MCF 10A (cell line): ENCODE measurements around the gene SNCB. TPM values are rescaled to one million over a fixed set of nuclear protein-coding genes. Genes with fewer than 3 reads are reported as not detected.
A peak's percentile ranks its signal among the peaks of the same experiment; 100 is the strongest.

Experiments used
- BruUV-seq: library from RNA; stranded (reverse); fragments of 400-500 nt; replicated peaks from 2 replicates; lab custom pipeline; 2021; lab: Mats Ljungman, UMichigan
- CTCF ChIA-PET: fragments of 300-600 bp; sonication (Branson Sonifier 250); formaldehyde crosslinking; extraction: SDS; loops from one replicate; lab custom pipeline; 2021; ENCODE audit warnings: antibody characterized with exemption, inconsistent platforms; lab: Yijun Ruan, JAX
- POLR2A ChIA-PET: fragments of 300-600, 350-650 bp; sonication (Branson Sonifier 250); formaldehyde crosslinking; extraction: SDS; loops from one replicate; lab custom pipeline; 2020; ENCODE audit warnings: antibody characterized with exemption, inconsistent platforms; lab: Yijun Ruan, JAX
- DNase-seq: peaks from one replicate; pipeline ENCODE4 v3.0.0-alpha.2; 2018; ENCODE audit not compliant: unreplicated experiment
- H3K27ac Mint-ChIP-seq: one replicate; pipeline ENCODE4 v1.8.0; 2022; ENCODE audit warnings: mild to moderate bottlenecking, low read depth, mixed read lengths; ENCODE audit not compliant: unreplicated experiment
- H3K27me3 Mint-ChIP-seq: one replicate; pipeline ENCODE4 v1.8.0; 2022; ENCODE audit warnings: mixed read lengths; ENCODE audit not compliant: insufficient read depth, unreplicated experiment
- H3K36me3 Mint-ChIP-seq: one replicate; pipeline ENCODE4 v1.8.0; 2022; ENCODE audit warnings: mild to moderate bottlenecking, moderate library complexity, mixed read lengths; ENCODE audit not compliant: insufficient read depth, unreplicated experiment
- H3K4me1 Mint-ChIP-seq: one replicate; pipeline ENCODE4 v1.8.0; 2022; ENCODE audit warnings: mixed read lengths; ENCODE audit not compliant: insufficient read depth, unreplicated experiment
- H3K4me3 Mint-ChIP-seq: one replicate; pipeline ENCODE4 v1.8.0; 2022; ENCODE audit warnings: mild to moderate bottlenecking, moderate library complexity, mixed read lengths; ENCODE audit not compliant: unreplicated experiment
- H3K9me3 Mint-ChIP-seq: one replicate; pipeline ENCODE4 v1.8.0; 2022; ENCODE audit warnings: mixed read lengths; ENCODE audit not compliant: unreplicated experiment
- CTCF ChIP-seq: fragments of 200-600 bp; IDR thresholded peaks from one replicate; pipeline ENCODE4 v1.8.0; 2022; ENCODE audit warnings: antibody characterized with exemption, mild to moderate bottlenecking; ENCODE audit not compliant: unreplicated experiment
- intact Hi-C: fragments of 100-400 bp; cut with micrococcal nuclease; formaldehyde crosslinking; loops from 2 replicates; pipeline ENCODE4 v1.14.1; 2022
- total RNA-seq: library from RNA; stranded (reverse); gene quantifications from 2 replicates; pipeline ENCODE4 v1.2.3, GENCODE V29; 2022

Gene SNCB
- total RNA-seq, 1 experiment from 2014 or later = not detected

GRCh38 chr5:176608937-176609723 lies 21.2 kb downstream of the SNCB start:
- no peak overlapping the region for H3K27ac Mint-ChIP-seq
- POLR2A ChIA-PET = interaction anchor here (1.1 to 1.3 kb wide), 2 partner anchors 19 to 38 kb away, joined by 3 to 4 read pairs; no protein-coding TSS in a partner anchor
- H3K4me1 Mint-ChIP-seq = peaks cover 19% of the 10 kb centered on the region
- no peaks in the 10 kb centered on the region for H3K9me3 Mint-ChIP-seq
- peak overlapping the region; percentile 83 for H3K4me3 Mint-ChIP-seq
- no peaks in the 10 kb centered on the region for H3K36me3 Mint-ChIP-seq
- TF ChIP-seq CTCF = no peak
- H3K27me3 Mint-ChIP-seq = no peaks in the 10 kb centered on the region
- no peak for DNase-seq
- intact Hi-C loops = no loop called here
- CTCF ChIA-PET = interaction anchor here (0.5 to 1.9 kb wide), 5 partner anchors 24 to 201 kb away, joined by 3 to 7 read pairs (median 4); partner anchors contain the start of gene TSPAN17
- BruUV-seq = TSS peak; percentile 22

- no peak for TF ChIP-seq CTCF
- H3K9me3 Mint-ChIP-seq = no peaks in the 10 kb centered on the region
- ChIA-PET POLR2A (interaction anchor here (0.9 to 1.3 kb wide), 3 partner anchors 18 to 71 kb away, joined by 3 to 5 read pairs (median 4); partner anchors contain the start of gene RNF44), CTCF (interaction anchor here (1.0 to 1.9 kb wide), 6 partner anchors 35 to 200 kb away, joined by 3 to 7 read pairs (median 4); no protein-coding TSS in a partner anchor)
- no TSS peak for BruUV-seq
- no peaks in the 10 kb centered on the region for H3K36me3 Mint-ChIP-seq
- no peak overlapping the region for H3K27ac Mint-ChIP-seq
- no peaks in the 10 kb centered on the region for H3K27me3 Mint-ChIP-seq
- DNase-seq = no peak
- peaks cover 12% of the 10 kb centered on the region for H3K4me1 Mint-ChIP-seq
- H3K4me3 Mint-ChIP-seq = peak overlapping the region; percentile 83
- intact Hi-C loops = no loop called here
Measured at GRCh38 chr5:176608142-176608705, 22.1 kb downstream of the SNCB start.

GRCh38 chr5:176606875-176607274 lies 23.5 kb downstream of the SNCB start:
- Mint-ChIP-seq H3K27me3 (no peaks in the 10 kb centered on the region), H3K9me3 (no peaks in the 10 kb centered on the region), H3K36me3 (no peaks in the 10 kb centered on the region), H3K4me3 (no peak overlapping the region), H3K27ac (no peak overlapping the region), H3K4me1 (peaks cover 12% of the 10 kb centered on the region)
- no TSS peak for BruUV-seq
- no peak for TF ChIP-seq CTCF
- ChIA-PET CTCF (interaction anchor here (0.6 to 1.9 kb wide), 3 partner anchors 11 to 33 kb away, joined by 3 to 6 read pairs (median 3); no protein-coding TSS in a partner anchor), POLR2A (no interaction called here)
- DNase-seq = no peak
- intact Hi-C loops = no loop called here

GRCh38 chr5:176606032-176606431 lies 24.3 kb downstream of the SNCB start:
- no peaks in the 10 kb centered on the region for H3K9me3 Mint-ChIP-seq
- no peak overlapping the region for H3K4me3 Mint-ChIP-seq
- no peak for DNase-seq
- intact Hi-C loops = no loop called here
- peaks cover 7% of the 10 kb centered on the region for H3K4me1 Mint-ChIP-seq
- POLR2A ChIA-PET = no interaction called here
- no peaks in the 10 kb centered on the region for H3K36me3 Mint-ChIP-seq
- CTCF ChIA-PET = interaction anchor here (0.7 to 1.9 kb wide), 5 partner anchors 10 to 62 kb away, joined by 3 to 8 read pairs (median 4); no protein-coding TSS in a partner anchor
- BruUV-seq = no TSS peak
- H3K27me3 Mint-ChIP-seq = no peaks in the 10 kb centered on the region
- no peak overlapping the region for H3K27ac Mint-ChIP-seq
- no peak for TF ChIP-seq CTCF
